ENCODE data around the gene C1QC. TPM values are rescaled to one million over a fixed set of nuclear protein-coding genes. Genes with fewer than 3 reads are reported as not detected.

Gene C1QC
- total RNA-seq, 8 experiments from 2014 or later = 0.27 to 0.71 (median 0.42) TPM; not detected in 5

GRCh38 chr1:22639286-22639685, 4.1 kb upstream of the C1QC start:
- 5 to 100% (median 50%) methylated on average over 1 to 7 of the region's 8 CpGs; no CpG with 5 or more reads in 3 of the 10 experiments for WGBS, 10 experiments
- Histone ChIP-seq H3K4me1 (replicated peaks in 1 of 2) (peaks cover 8 to 14% of the 10 kb centered on the region in 2 donors), H3K4me3 (no peak overlapping the region), H3K27ac (no peak overlapping the region)
- peak in 1 of 8 experiments; percentile 39 for ATAC-seq (replicated peaks in 6 of 8)
- in situ Hi-C loops (cut with MboI; ENCODE audit: low pct_unique_long_range_greater_than_20kb in 2 of 9, low sequenced_read_pairs in 9 of 9, unreplicated experiment in 9 of 9) = loop anchor here in 8 of 9 experiments (10.0 to 25.0 kb wide), 5 partner anchors 214 to 527 kb away; partner anchors contain the start of gene WNT4 (in 3 of the 8)

- no peak overlapping the region for H3K27ac ChIP-seq
- H3K4me1 ChIP-seq (replicated peaks in 1 of 2) = peaks cover 8 to 14% of the 10 kb centered on the region in 2 donors
- in situ Hi-C loops (cut with MboI; ENCODE audit: low pct_unique_long_range_greater_than_20kb in 2 of 9, low sequenced_read_pairs in 9 of 9, unreplicated experiment in 9 of 9) = loop anchor here in 8 of 9 experiments (10.0 to 25.0 kb wide), 7 partner anchors 116 to 529 kb away; partner anchors contain the start of gene WNT4 (in 3 of the 8)
- ATAC-seq (replicated peaks in 6 of 8) = no peak
- H3K4me3 ChIP-seq = no peak overlapping the region
- 46 to 83% (median 58%) methylated on average over 1 to 6 of the region's 8 CpGs; no CpG with 5 or more reads in 3 of the 10 experiments for WGBS, 10 experiments
Measured at GRCh38 chr1:22641247-22641646, 2.2 kb upstream of the C1QC start.

- H3K4me1 ChIP-seq (replicated peaks in 1 of 2) = peaks cover 8 to 12% of the 10 kb centered on the region in 2 donors
- H3K27ac ChIP-seq = no peak overlapping the region
- H3K4me3 ChIP-seq = no peak overlapping the region
- WGBS, 10 experiments = 0 to 60% (median 0%) methylated on average over 1 to 3 of the region's 18 CpGs; no CpG with 5 or more reads in 3 of the 10 experiments
- ATAC-seq (replicated peaks in 6 of 8) = peak; percentile 86 to 96 (median 90)
- in situ Hi-C loops (cut with MboI; ENCODE audit: low pct_unique_long_range_greater_than_20kb in 2 of 9, low sequenced_read_pairs in 9 of 9, unreplicated experiment in 9 of 9) = loop anchor here in 8 of 9 experiments (10.0 to 25.0 kb wide), 7 partner anchors 117 to 530 kb away; partner anchors contain the start of gene WNT4 (in 3 of the 8)
Measured at GRCh38 chr1:22641906-22642636, 1.4 kb upstream of the C1QC start.

GRCh38 chr1:22643928-22644327, 495 bp downstream of the C1QC start:
- Histone ChIP-seq H3K4me1 (replicated peaks in 1 of 2) (peaks cover 8 to 11% of the 10 kb centered on the region in 2 donors), H3K4me3 (no peak overlapping the region), H3K27ac (no peak overlapping the region)
- in situ Hi-C loops (cut with MboI; ENCODE audit: low pct_unique_long_range_greater_than_20kb in 2 of 9, low sequenced_read_pairs in 9 of 9, unreplicated experiment in 9 of 9) = loop anchor here in 8 of 9 experiments (10.0 to 25.0 kb wide), 7 partner anchors 119 to 532 kb away; partner anchors contain the start of gene WNT4 (in 3 of the 8)
- no peak for ATAC-seq (replicated peaks in 6 of 8)
- WGBS, 10 experiments = no CpG with 5 or more reads among the region's 12 CpGs

- ATAC-seq (replicated peaks in 6 of 8) = no peak
- Histone ChIP-seq H3K4me3 (no peak overlapping the region), H3K27ac (no peak overlapping the region), H3K4me1 (replicated peaks in 1 of 2) (peaks cover 8 to 18% of the 10 kb centered on the region in 2 donors)
- in situ Hi-C loops (cut with MboI; ENCODE audit: low pct_unique_long_range_greater_than_20kb in 2 of 9, low sequenced_read_pairs in 9 of 9, unreplicated experiment in 9 of 9) = loop anchor here in 8 of 9 experiments (5.0 to 25.0 kb wide), 8 partner anchors 121 to 534 kb away; partner anchors contain the start of gene WNT4 (in 3 of the 8)
- WGBS, 10 experiments = 0 to 100% (median 61%) methylated on average over 1 to 6 of the region's 7 CpGs; no CpG with 5 or more reads in 2 of the 10 experiments
Measured at GRCh38 chr1:22645931-22646330, 2.5 kb downstream of the C1QC start.

GRCh38 chr1:22646384-22646783, 3.0 kb downstream of the C1QC start:
- H3K4me1 ChIP-seq (replicated peaks in 1 of 2) = peaks cover 4 to 13% of the 10 kb centered on the region in 2 donors
- ATAC-seq (replicated peaks in 6 of 8) = no peak
- in situ Hi-C loops (cut with MboI; ENCODE audit: low pct_unique_long_range_greater_than_20kb in 2 of 9, low sequenced_read_pairs in 9 of 9, unreplicated experiment in 9 of 9) = loop anchor here in 8 of 9 experiments (5.0 to 25.0 kb wide), 8 partner anchors 122 to 534 kb away; partner anchors contain the start of gene WNT4 (in 3 of the 8)
- no peak overlapping the region for H3K27ac ChIP-seq
- WGBS, 10 experiments = 0 to 100% (median 27%) methylated on average over 1 of the region's 1 CpG; no CpG with 5 or more reads in 2 of the 10 experiments
- no peak overlapping the region for H3K4me3 ChIP-seq

GRCh38 chr1:22650089-22650693, 6.8 kb downstream of the C1QC start:
- H3K4me3 ChIP-seq = no peak overlapping the region
- WGBS, 10 experiments = 60 to 97% (median 86%) methylated on average over 1 to 12 of the region's 13 CpGs
- H3K4me1 ChIP-seq (replicated peaks in 1 of 2) = peaks cover 0 to 13% of the 10 kb centered on the region in 2 donors
- no peak overlapping the region for H3K27ac ChIP-seq
- peak in 3 of 8 experiments; percentile 22 to 45 (median 31) for ATAC-seq (replicated peaks in 6 of 8)
- in situ Hi-C loops (cut with MboI; ENCODE audit: low pct_unique_long_range_greater_than_20kb in 2 of 9, low sequenced_read_pairs in 9 of 9, unreplicated experiment in 9 of 9) = loop anchor here in 3 of 9 experiments (25.0 kb wide), 1 partner anchor 537 kb away; no protein-coding TSS in a partner anchor

GRCh38 chr1:22651941-22652856, 8.8 kb downstream of the C1QC start:
- WGBS, 10 experiments = 12 to 70% (median 61%) methylated on average over 2 to 14 of the region's 15 CpGs; no CpG with 5 or more reads in 3 of the 10 experiments
- no peak for ATAC-seq (replicated peaks in 6 of 8)
- in situ Hi-C loops (cut with MboI; ENCODE audit: low pct_unique_long_range_greater_than_20kb in 2 of 9, low sequenced_read_pairs in 9 of 9, unreplicated experiment in 9 of 9) = loop anchor here in 3 of 9 experiments (25.0 kb wide), 1 partner anchor 535 kb away; no protein-coding TSS in a partner anchor

GRCh38 chr1:22652881-22653316, 9.5 kb downstream of the C1QC start, which contains the start of gene C1QB:
Gene C1QB, plus strand, starts transcription at chr1:22653236. Its CDS starts 6,227 bp downstream, at chr1:22659463.
- peak in 1 of 8 experiments; percentile 51 for ATAC-seq (replicated peaks in 6 of 8)

More at GRCh38 chr1:22651941-22652856, 8.8 kb downstream of the C1QC start:
- H3K4me1 ChIP-seq (replicated peaks in 1 of 2) = peaks cover 0 to 13% of the 10 kb centered on the region in 2 donors
- H3K4me3 ChIP-seq = no peak overlapping the region
- no peak overlapping the region for H3K27ac ChIP-seq

GRCh38 chr1:22654692-22655091, 11.3 kb downstream of the C1QC start:
- in situ Hi-C loops (cut with MboI; ENCODE audit: low pct_unique_long_range_greater_than_20kb in 2 of 9, low sequenced_read_pairs in 9 of 9, unreplicated experiment in 9 of 9) = loop anchor here in 3 of 9 experiments (25.0 kb wide), 1 partner anchor 533 kb away; no protein-coding TSS in a partner anchor

More at GRCh38 chr1:22652881-22653316, 9.5 kb downstream of the C1QC start, which contains the start of gene C1QB:
- in situ Hi-C loops (cut with MboI; ENCODE audit: low pct_unique_long_range_greater_than_20kb in 2 of 9, low sequenced_read_pairs in 9 of 9, unreplicated experiment in 9 of 9) = loop anchor here in 3 of 9 experiments (25.0 kb wide), 1 partner anchor 534 kb away; no protein-coding TSS in a partner anchor
- Histone ChIP-seq H3K4me1 (replicated peaks in 1 of 2) (peaks cover 0 to 13% of the 10 kb centered on the region in 2 donors), H3K27ac (no peak within 1 kb of the TSS), H3K4me3 (no peak within 1 kb of the TSS)
- WGBS, 10 experiments = 0 to 83% (median 73%) methylated on average over 1 to 7 of the region's 13 CpGs; no CpG with 5 or more reads in 6 of the 10 experiments

GRCh38 chr1:22658385-22659163, 15.1 kb downstream of the C1QC start:
- Histone ChIP-seq H3K4me1 (replicated peaks in 1 of 2) (no peaks in the 10 kb centered on the region), H3K4me3 (no peak overlapping the region), H3K27ac (no peak overlapping the region)
- ATAC-seq (replicated peaks in 6 of 8) = no peak
- in situ Hi-C loops (cut with MboI; ENCODE audit: low pct_unique_long_range_greater_than_20kb in 2 of 9, low sequenced_read_pairs in 9 of 9, unreplicated experiment in 9 of 9) = loop anchor here in 3 of 9 experiments (25.0 kb wide), 1 partner anchor 529 kb away; no protein-coding TSS in a partner anchor
- 47 to 81% (median 65%) methylated on average over 1 to 3 of the region's 3 CpGs for whole genome bisulfite sequencing, 10 experiments

More at GRCh38 chr1:22654692-22655091, 11.3 kb downstream of the C1QC start:
- Histone ChIP-seq H3K4me1 (replicated peaks in 1 of 2) (peaks cover 0 to 13% of the 10 kb centered on the region in 2 donors), H3K27ac (no peak overlapping the region), H3K4me3 (no peak overlapping the region)
- 34 to 100% (median 52%) methylated on average over 1 to 5 of the region's 5 CpGs; no CpG with 5 or more reads in 1 of the 10 experiments for WGBS, 10 experiments
- peak in 1 of 8 experiments; percentile 18 for ATAC-seq (replicated peaks in 6 of 8)
